ENCODE data around the gene RIIAD1.
"Not testable (repeated sequence)": the region's sequence is repeated elsewhere in the genome, so short reads cannot be mapped to it uniquely, and the experiment has no call there.

RIIAD1 gene

GRCh38 chr1:151711044-151711800 is 10.1 kb upstream of the RIIAD1 start:
- DNase-seq = no peak

- no peak for DNase-seq
Observed at GRCh38 chr1:151711951-151712350, 9.4 kb upstream of the RIIAD1 start.

GRCh38 chr1:151713044-151713443 is 8.3 kb upstream of the RIIAD1 start:
- no peak for DNase-seq

- DNase-seq = no peak
Observed at GRCh38 chr1:151713874-151714273, 7.4 kb upstream of the RIIAD1 start.

- DNase-seq = no peak
Observed at GRCh38 chr1:151714820-151715725, 6.2 kb upstream of the RIIAD1 start.

- DNase-seq = no peak
Observed at GRCh38 chr1:151715726-151716404, 5.5 kb upstream of the RIIAD1 start.

GRCh38 chr1:151716405-151716762 is 4.9 kb upstream of the RIIAD1 start:
- no peak for DNase-seq

- no peak for DNase-seq
Observed at GRCh38 chr1:151716771-151717631, 4.3 kb upstream of the RIIAD1 start, which contains the start of gene CELF3. CELF3 (minus strand) TSS chr1:151716803; CDS start chr1:151716020, 783 bp downstream.

- DNase-seq = no peak
Observed at GRCh38 chr1:151718011-151718431, 3.3 kb upstream of the RIIAD1 start.

GRCh38 chr1:151718666-151719065 is 2.7 kb upstream of the RIIAD1 start:
- DNase-seq = no peak

GRCh38 chr1:151720125-151720524 is 1.2 kb upstream of the RIIAD1 start:
- no peak for DNase-seq

- no peak for DNase-seq
Observed at GRCh38 chr1:151720554-151720953, 768 bp upstream of the RIIAD1 start.

- DNase-seq = no peak
Observed at GRCh38 chr1:151721788-151722510, 627 bp downstream of the RIIAD1 start.

GRCh38 chr1:151723726-151724370 is 2.5 kb downstream of the RIIAD1 start:
- no peak for DNase-seq

GRCh38 chr1:151728151-151729054 is 7.1 kb downstream of the RIIAD1 start:
- no peak for DNase-seq

GRCh38 chr1:151729157-151729965 is 8.0 kb downstream of the RIIAD1 start:
- DNase-seq = no peak

GRCh38 chr1:151729966-151730291 is 8.6 kb downstream of the RIIAD1 start:
- DNase-seq = no peak

GRCh38 chr1:151733126-151733525 is 11.8 kb downstream of the RIIAD1 start:
- no peak for DNase-seq

GRCh38 chr1:151733995-151734394 is 12.7 kb downstream of the RIIAD1 start:
- not testable (repeated sequence) for DNase-seq

Data from NK-92 treated with Interleukin-12 subunit alpha and Interleukin-12 subunit beta, amount 100 ng/mL, for 24 hours (cell line).